ENCODE results near the gene EPSTI1. TPM values are rescaled to one million over a fixed set of nuclear protein-coding genes. Genes with fewer than 3 reads are reported as not detected.

Gene EPSTI1
- total RNA-seq, 2 experiments from 2014 or later, result 120 to 121 TPM

DNA sequence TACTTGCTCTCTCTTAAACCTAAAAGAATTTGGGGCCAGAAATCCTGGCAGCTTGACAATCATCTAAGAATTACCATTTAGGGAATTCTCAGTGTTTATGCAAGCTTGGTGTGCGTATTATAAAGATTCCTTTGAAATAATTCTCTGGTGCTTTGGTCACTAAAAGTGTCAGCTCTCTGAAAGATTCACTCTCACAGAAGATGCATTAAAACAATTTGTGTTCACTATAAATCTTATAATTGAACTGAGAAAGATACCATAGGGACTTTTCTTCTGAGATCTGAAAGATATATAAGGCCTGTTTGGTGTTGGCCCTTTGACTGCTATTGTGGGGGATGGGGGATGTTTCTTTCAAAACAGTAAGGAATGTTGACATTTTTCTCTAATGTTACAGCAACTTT, 27.3 kb downstream of the EPSTI1 start:
- Mint-ChIP-seq H3K36me3 (ENCODE audit: low read depth) (peaks cover 63% of the 10 kb centered on the region), H3K9me3 (no peaks in the 10 kb centered on the region), H3K27ac (no peak overlapping the region), H3K4me3 (no peak overlapping the region), H3K4me1 (peaks cover 8% of the 10 kb centered on the region), H3K27me3 (no peaks in the 10 kb centered on the region)
- ChIA-PET POLR2A (no interaction called here), CTCF (no interaction called here)
- DNase-seq, result no peak

- no peak overlapping the region for H3K27ac Mint-ChIP-seq
- peaks cover 81% of the 10 kb centered on the region for H3K36me3 Mint-ChIP-seq (ENCODE audit: low read depth)
- peaks cover 3% of the 10 kb centered on the region for H3K4me1 Mint-ChIP-seq
- CTCF ChIA-PET, result no interaction called here
- POLR2A ChIA-PET, result no interaction called here
- no peaks in the 10 kb centered on the region for H3K9me3 Mint-ChIP-seq
- no peaks in the 10 kb centered on the region for H3K27me3 Mint-ChIP-seq
- no peak for DNase-seq
- H3K4me3 Mint-ChIP-seq, result no peak overlapping the region
Observed at GRCh38 chr13:42959615-42960014, 32.4 kb downstream of the EPSTI1 start.

DNA sequence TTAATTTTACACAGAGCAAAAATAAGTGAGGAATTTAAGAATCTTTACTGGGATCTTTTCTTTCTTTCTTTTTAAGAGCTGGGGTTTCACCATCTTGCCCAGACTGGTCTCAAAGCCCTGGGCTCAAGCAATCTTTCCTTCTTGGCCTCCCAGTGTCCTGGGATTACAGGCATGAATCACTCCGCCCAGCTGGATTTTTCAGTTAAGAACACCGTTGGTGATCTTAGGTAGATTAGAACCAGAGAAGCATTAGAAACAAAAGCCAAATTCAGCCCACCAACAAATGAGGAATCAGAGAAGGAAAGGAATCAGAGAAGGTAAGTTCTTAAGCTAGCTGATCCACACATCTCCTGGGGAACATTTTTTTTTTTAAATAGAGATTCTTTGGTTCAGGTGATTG, 34.2 kb downstream of the EPSTI1 start:
- H3K36me3 Mint-ChIP-seq (ENCODE audit: low read depth), result peaks cover 85% of the 10 kb centered on the region
- ChIA-PET CTCF (interaction anchor here (1.0 to 2.0 kb wide), 2 partner anchors 12 to 13 kb away, joined by 3 to 8 read pairs; no protein-coding TSS in a partner anchor), POLR2A (interaction anchor here (0.6 to 0.8 kb wide), 2 partner anchors 24 to 541 kb away, joined by 3 to 4 read pairs; no protein-coding TSS in a partner anchor)
- H3K9me3 Mint-ChIP-seq, result no peaks in the 10 kb centered on the region
- H3K27ac Mint-ChIP-seq, result no peak overlapping the region
- H3K4me3 Mint-ChIP-seq, result no peak overlapping the region
- no peaks in the 10 kb centered on the region for H3K27me3 Mint-ChIP-seq
- H3K4me1 Mint-ChIP-seq, result peaks cover 3% of the 10 kb centered on the region
- DNase-seq, result no peak

DNA sequence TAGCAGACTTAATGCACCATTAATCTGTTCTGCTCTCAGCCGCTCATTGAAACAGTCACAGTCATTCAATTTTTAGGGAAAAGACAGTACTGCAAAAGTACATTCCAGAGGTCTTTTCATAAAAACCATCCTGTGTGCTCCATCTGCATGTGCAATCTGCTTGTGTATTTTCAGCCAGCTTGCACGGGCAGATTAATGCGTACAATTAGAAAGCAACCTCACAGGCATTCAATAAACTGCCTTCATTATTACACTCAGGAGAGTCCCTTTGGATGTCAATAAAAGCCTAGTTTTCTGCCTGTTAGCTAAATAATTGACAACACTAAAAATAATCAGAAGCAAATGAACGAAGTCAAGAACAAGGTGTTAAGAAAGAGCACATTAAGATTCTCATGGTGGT, 41.9 kb downstream of the EPSTI1 start:
- H3K4me3 Mint-ChIP-seq, result no peak overlapping the region
- peaks cover 2% of the 10 kb centered on the region for H3K4me1 Mint-ChIP-seq
- H3K27me3 Mint-ChIP-seq, result no peaks in the 10 kb centered on the region
- peaks cover 8% of the 10 kb centered on the region for H3K9me3 Mint-ChIP-seq
- DNase-seq, result no peak
- ChIA-PET POLR2A (no interaction called here), CTCF (no interaction called here)
- no peak overlapping the region for H3K27ac Mint-ChIP-seq
- H3K36me3 Mint-ChIP-seq (ENCODE audit: low read depth), result peaks cover 89% of the 10 kb centered on the region

DNA sequence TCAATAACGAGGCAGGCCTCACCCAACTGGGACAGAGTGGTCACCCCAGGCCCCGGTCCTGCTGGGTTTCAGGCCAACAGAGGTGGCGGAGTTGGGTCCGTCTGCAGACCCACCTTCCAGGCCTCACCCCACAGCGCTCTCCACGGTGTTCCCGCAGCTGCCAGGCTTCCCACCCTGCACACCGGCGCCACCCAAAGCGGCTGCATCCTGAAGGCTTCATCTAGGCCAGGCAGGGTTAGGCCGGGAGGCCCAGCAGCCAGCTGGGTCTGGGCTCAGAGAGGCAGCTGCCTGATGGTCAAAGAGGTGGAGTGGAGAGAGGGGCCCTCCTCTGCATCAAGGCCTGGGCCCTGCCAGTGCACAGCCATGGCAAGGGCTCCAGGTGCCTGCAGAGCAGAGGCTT, 44.1 kb downstream of the EPSTI1 start:
- peaks cover 3% of the 10 kb centered on the region for H3K4me1 Mint-ChIP-seq
- no peaks in the 10 kb centered on the region for H3K27me3 Mint-ChIP-seq
- POLR2A ChIA-PET, result no interaction called here

GRCh38 chr13:42946927-42947326, 45.1 kb downstream of the EPSTI1 start:
- H3K27ac Mint-ChIP-seq, result no peak overlapping the region
- ChIA-PET CTCF (no interaction called here), POLR2A (no interaction called here)
- H3K4me1 Mint-ChIP-seq, result peaks cover 3% of the 10 kb centered on the region
- no peak for DNase-seq
- no peaks in the 10 kb centered on the region for H3K27me3 Mint-ChIP-seq
- peaks cover 8% of the 10 kb centered on the region for H3K9me3 Mint-ChIP-seq
- peaks cover 84% of the 10 kb centered on the region for H3K36me3 Mint-ChIP-seq (ENCODE audit: low read depth)
- H3K4me3 Mint-ChIP-seq, result no peak overlapping the region

More for the DNA sequence above, 44.1 kb downstream of the EPSTI1 start:
- Mint-ChIP-seq H3K36me3 (ENCODE audit: low read depth) (peaks cover 93% of the 10 kb centered on the region), H3K4me3 (no peak overlapping the region), H3K27ac (no peak overlapping the region), H3K9me3 (peaks cover 8% of the 10 kb centered on the region)
- CTCF ChIA-PET, result interaction anchor here (1.2 kb wide), 1 partner anchor 9 kb away, joined by 4 read pairs; no protein-coding TSS in a partner anchor
- DNase-seq, result no peak

DNA sequence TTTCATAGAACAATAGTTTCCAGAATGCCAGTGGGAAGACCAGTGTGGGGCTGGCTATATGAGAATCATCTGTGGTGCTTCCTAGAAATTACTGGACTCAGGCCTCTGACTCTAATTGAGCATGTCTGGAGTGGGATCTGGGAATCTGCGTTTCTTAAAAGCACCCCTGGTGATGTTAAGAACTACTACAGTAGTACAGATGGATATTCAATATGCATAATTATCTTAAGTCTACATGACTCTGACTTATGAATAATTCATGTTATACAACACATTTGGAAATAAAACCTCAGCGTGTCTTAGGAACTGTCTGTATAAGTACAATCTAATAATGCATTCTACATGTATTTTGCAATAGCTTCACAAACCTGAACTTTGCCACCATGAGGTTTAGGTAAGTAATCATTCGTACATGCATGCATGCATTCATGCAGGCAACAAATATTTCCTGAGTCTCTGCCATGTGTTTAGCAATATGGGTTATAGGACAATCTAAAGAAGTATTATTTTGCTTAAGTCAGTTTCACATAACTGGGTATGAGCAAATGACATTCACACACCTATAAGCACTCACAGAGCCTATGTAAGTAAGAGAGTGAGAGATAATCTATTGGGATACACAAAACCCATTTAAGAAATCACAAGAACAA, 62.0 kb downstream of the EPSTI1 start:
- H3K27ac Mint-ChIP-seq, result no peak overlapping the region
- peaks cover 70% of the 10 kb centered on the region for H3K36me3 Mint-ChIP-seq (ENCODE audit: low read depth)
- ChIA-PET POLR2A (no interaction called here), CTCF (interaction anchor here (0.6 kb wide), 1 partner anchor 94 kb away, joined by 3 read pairs; the partner anchor contains the start of gene DNAJC15)
- no peaks in the 10 kb centered on the region for H3K9me3 Mint-ChIP-seq
- DNase-seq, result no peak
- no peaks in the 10 kb centered on the region for H3K27me3 Mint-ChIP-seq
- H3K4me1 Mint-ChIP-seq, result peaks cover 5% of the 10 kb centered on the region
- H3K4me3 Mint-ChIP-seq, result no peak overlapping the region

- POLR2A ChIA-PET, result no interaction called here
Observed at GRCh38 chr13:42926555-42926954, 65.5 kb downstream of the EPSTI1 start.

DNA sequence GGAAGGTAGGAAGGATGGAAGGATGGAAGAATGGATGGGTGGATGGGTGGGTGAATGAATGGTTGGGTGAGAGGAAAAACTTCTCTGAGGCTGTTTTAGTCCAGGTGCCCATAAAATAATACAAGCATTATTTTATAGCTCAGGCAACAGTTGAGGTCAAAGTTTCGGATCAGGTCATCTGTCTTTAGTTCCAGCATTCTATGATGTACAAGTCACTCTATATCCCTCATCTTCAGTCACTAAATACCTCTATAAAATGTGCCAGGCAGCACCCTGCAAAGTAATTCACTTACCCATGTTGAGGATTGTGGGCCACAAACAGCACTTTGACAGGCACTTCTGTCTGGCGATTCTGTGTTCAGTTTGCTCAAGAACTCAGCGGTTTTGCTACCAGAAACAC, 66.0 kb downstream of the EPSTI1 start:
- Mint-ChIP-seq H3K27ac (no peak overlapping the region), H3K36me3 (ENCODE audit: low read depth) (peaks cover 77% of the 10 kb centered on the region), H3K4me1 (peaks cover 9% of the 10 kb centered on the region), H3K4me3 (no peak overlapping the region), H3K9me3 (no peaks in the 10 kb centered on the region), H3K27me3 (no peaks in the 10 kb centered on the region)
- ChIA-PET CTCF (interaction anchor here (0.5 to 1.8 kb wide), 2 partner anchors 16 to 39 kb away, joined by 3 read pairs; no protein-coding TSS in a partner anchor), POLR2A (no interaction called here)
- DNase-seq, result no peak

More at GRCh38 chr13:42926555-42926954, 65.5 kb downstream of the EPSTI1 start:
- no peak for DNase-seq
- Mint-ChIP-seq H3K4me1 (peaks cover 9% of the 10 kb centered on the region), H3K27ac (no peak overlapping the region), H3K9me3 (no peaks in the 10 kb centered on the region), H3K4me3 (no peak overlapping the region), H3K36me3 (ENCODE audit: low read depth) (peaks cover 72% of the 10 kb centered on the region), H3K27me3 (no peaks in the 10 kb centered on the region)
- CTCF ChIA-PET, result interaction anchor here (0.5 kb wide), 2 partner anchors 17 to 1299 kb away, joined by 3 read pairs; no protein-coding TSS in a partner anchor

GRCh38 chr13:42925626-42926025, 66.4 kb downstream of the EPSTI1 start:
- Mint-ChIP-seq H3K27me3 (no peaks in the 10 kb centered on the region), H3K4me3 (no peak overlapping the region), H3K27ac (no peak overlapping the region), H3K36me3 (ENCODE audit: low read depth) (peaks cover 80% of the 10 kb centered on the region), H3K9me3 (no peaks in the 10 kb centered on the region), H3K4me1 (peaks cover 9% of the 10 kb centered on the region)
- CTCF ChIA-PET, result interaction anchor here (1.8 kb wide), 1 partner anchor 38 kb away, joined by 3 read pairs; no protein-coding TSS in a partner anchor
- no peak for DNase-seq
- POLR2A ChIA-PET, result no interaction called here

DNA sequence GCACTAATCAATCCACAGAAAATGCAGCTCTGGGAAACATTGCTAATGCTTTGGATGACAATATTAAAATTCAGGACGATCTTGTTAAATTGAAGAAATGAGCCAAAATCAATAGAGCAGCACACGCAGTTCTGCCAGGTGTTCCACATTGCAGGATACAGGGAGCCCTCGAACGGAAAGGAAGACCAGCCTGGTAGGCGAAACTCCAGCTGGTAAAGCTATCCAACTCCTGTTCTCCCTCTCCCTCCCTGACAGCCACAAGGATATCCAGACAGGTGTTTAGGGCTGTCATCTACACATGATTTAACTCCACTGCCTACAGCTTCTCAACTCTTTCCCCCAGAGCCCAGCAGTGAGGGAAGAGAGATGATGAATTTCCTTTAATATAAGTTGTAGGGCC, 67.7 kb downstream of the EPSTI1 start:
- no peaks in the 10 kb centered on the region for H3K27me3 Mint-ChIP-seq
- H3K36me3 Mint-ChIP-seq (ENCODE audit: low read depth), result peaks cover 83% of the 10 kb centered on the region
- CTCF ChIA-PET, result interaction anchor here (1.8 kb wide), 1 partner anchor 37 kb away, joined by 3 read pairs; no protein-coding TSS in a partner anchor

GRCh38 chr13:42907745-42908144, 84.3 kb downstream of the EPSTI1 start:
- H3K4me3 Mint-ChIP-seq, result no peak overlapping the region
- no peaks in the 10 kb centered on the region for H3K27me3 Mint-ChIP-seq
- H3K4me1 Mint-ChIP-seq, result peaks cover 3% of the 10 kb centered on the region
- no peak overlapping the region for H3K27ac Mint-ChIP-seq
- no peak for DNase-seq
- ChIA-PET CTCF (no interaction called here), POLR2A (no interaction called here)
- no peaks in the 10 kb centered on the region for H3K9me3 Mint-ChIP-seq
- peaks cover 61% of the 10 kb centered on the region for H3K36me3 Mint-ChIP-seq (ENCODE audit: low read depth)

More for the DNA sequence above, 67.7 kb downstream of the EPSTI1 start:
- peaks cover 12% of the 10 kb centered on the region for H3K4me1 Mint-ChIP-seq
- POLR2A ChIA-PET, result no interaction called here
- H3K9me3 Mint-ChIP-seq, result no peaks in the 10 kb centered on the region
- no peak overlapping the region for H3K27ac Mint-ChIP-seq
- DNase-seq, result no peak
- H3K4me3 Mint-ChIP-seq, result no peak overlapping the region

- Mint-ChIP-seq H3K27ac (no peak overlapping the region), H3K4me3 (no peak overlapping the region), H3K9me3 (no peaks in the 10 kb centered on the region), H3K36me3 (ENCODE audit: low read depth) (peaks cover 60% of the 10 kb centered on the region), H3K4me1 (peaks cover 3% of the 10 kb centered on the region), H3K27me3 (no peaks in the 10 kb centered on the region)
- DNase-seq, result no peak
- ChIA-PET POLR2A (no interaction called here), CTCF (interaction anchor here (1.4 to 1.6 kb wide), 2 partner anchors 11 to 19 kb away, joined by 3 read pairs; no protein-coding TSS in a partner anchor)
Observed at GRCh38 chr13:42906257-42906656, 85.8 kb downstream of the EPSTI1 start.

Data from activated CD4-positive, alpha-beta T cell treated with anti-CD3 and anti-CD28 coated beads, Interleukin-2, amount 10 ng/mL, durations not matched to agents 7 days and 5 days (primary cell).